ENCODE measurements around the gene PHC3. TPM values are rescaled to one million over a fixed set of nuclear protein-coding genes. Genes with fewer than 3 reads are reported as not detected.
A peak's percentile ranks its signal among the peaks of the same experiment; 100 is the strongest.

The PHC3 gene
- total RNA-seq, 1 donor from 2014 or later, result 105 TPM

- no peak overlapping the region for H3K4me3 Mint-ChIP-seq
- intact Hi-C loops (cut with micrococcal nuclease), result no loop called here
- CTCF ChIA-PET, result no interaction called here
Observed at GRCh38 chr3:170151536-170151935, 30.0 kb downstream of the PHC3 start.

GRCh38 chr3:170149016-170149415, 32.5 kb downstream of the PHC3 start:
- H3K4me1 Mint-ChIP-seq, result peaks cover 48% of the 10 kb centered on the region
- TF ChIP-seq CTCF (IDR thresholded peaks at IDR 0.05), result no peak
- ATAC-seq (ENCODE audit: low read depth), result no peak

More at GRCh38 chr3:170151536-170151935, 30.0 kb downstream of the PHC3 start:
- peak overlapping the region; percentile 65 for H3K27ac Mint-ChIP-seq
- POLR2A ChIA-PET, result interaction anchor here (1.0 to 1.2 kb wide), 3 partner anchors 10 to 387 kb away, joined by 3 to 4 read pairs (median 3); partner anchors contain the start of gene TERC
- no peaks in the 10 kb centered on the region for H3K9me3 Mint-ChIP-seq
- H3K4me1 Mint-ChIP-seq, result peaks cover 57% of the 10 kb centered on the region
- TF ChIP-seq CTCF (IDR thresholded peaks at IDR 0.05), result no peak
- ATAC-seq (ENCODE audit: low read depth) (no peak), DNase-seq (no peak)
- no peaks in the 10 kb centered on the region for H3K27me3 Mint-ChIP-seq
- H3K36me3 Mint-ChIP-seq (ENCODE audit: low read depth), result peaks cover 50% of the 10 kb centered on the region

GRCh38 chr3:170145278-170145677, 36.3 kb downstream of the PHC3 start:
- ChIA-PET POLR2A (interaction anchor here (0.5 to 1.5 kb wide), 4 partner anchors 9 to 337 kb away, joined by 3 to 6 read pairs (median 4); partner anchors contain the start of gene PHC3), CTCF (interaction anchor here (0.8 kb wide), 1 partner anchor 9 kb away, joined by 3 read pairs; no protein-coding TSS in a partner anchor)
- Mint-ChIP-seq H3K4me3 (no peak overlapping the region), H3K27me3 (no peaks in the 10 kb centered on the region), H3K9me3 (no peaks in the 10 kb centered on the region), H3K4me1 (peaks cover 26% of the 10 kb centered on the region), H3K36me3 (ENCODE audit: low read depth) (peaks cover 60% of the 10 kb centered on the region), H3K27ac (no peak overlapping the region)
- intact Hi-C loops (cut with micrococcal nuclease), result loop anchor here (2.0 kb wide), 1 partner anchor 16 kb away; no protein-coding TSS in a partner anchor
- no peak for TF ChIP-seq CTCF (IDR thresholded peaks at IDR 0.05)
- no peak for ATAC-seq (ENCODE audit: low read depth)
- DNase-seq, result no peak

More at GRCh38 chr3:170149016-170149415, 32.5 kb downstream of the PHC3 start:
- Mint-ChIP-seq H3K9me3 (no peaks in the 10 kb centered on the region), H3K4me3 (no peak overlapping the region), H3K27me3 (no peaks in the 10 kb centered on the region), H3K36me3 (ENCODE audit: low read depth) (peaks cover 57% of the 10 kb centered on the region), H3K27ac (peak overlapping the region; percentile 31)
- ChIA-PET CTCF (no interaction called here), POLR2A (no interaction called here)
- intact Hi-C loops (cut with micrococcal nuclease), result no loop called here
- DNase-seq, result no peak

GRCh38 chr3:170144437-170144843, 37.1 kb downstream of the PHC3 start:
- ATAC-seq (ENCODE audit: low read depth) (peak; percentile 90), DNase-seq (no peak)
- no peak for TF ChIP-seq CTCF (IDR thresholded peaks at IDR 0.05)
- Mint-ChIP-seq H3K9me3 (no peaks in the 10 kb centered on the region), H3K27ac (peak overlapping the region; percentile 12), H3K4me1 (peaks cover 22% of the 10 kb centered on the region), H3K27me3 (no peaks in the 10 kb centered on the region), H3K4me3 (no peak overlapping the region), H3K36me3 (ENCODE audit: low read depth) (peaks cover 56% of the 10 kb centered on the region)
- ChIA-PET POLR2A (interaction anchor here (1.0 kb wide), 1 partner anchor 16 kb away, joined by 3 read pairs; no protein-coding TSS in a partner anchor), CTCF (no interaction called here)
- intact Hi-C loops (cut with micrococcal nuclease), result loop anchor here (1.0 to 5.0 kb wide), 4 partner anchors 10 to 78 kb away; partner anchors contain the start of gene PRKCI

- no peak overlapping the region for H3K27ac Mint-ChIP-seq
- ATAC-seq (ENCODE audit: low read depth) (no peak), DNase-seq (no peak)
- H3K4me3 Mint-ChIP-seq, result no peak overlapping the region
- H3K9me3 Mint-ChIP-seq, result no peaks in the 10 kb centered on the region
- intact Hi-C loops (cut with micrococcal nuclease), result loop anchor here (5.0 kb wide), 2 partner anchors 35 to 80 kb away; partner anchors contain the start of gene PRKCI
- H3K4me1 Mint-ChIP-seq, result peaks cover 21% of the 10 kb centered on the region
- ChIA-PET CTCF (no interaction called here), POLR2A (interaction anchor here (1.1 kb wide), 1 partner anchor 9 kb away, joined by 4 read pairs; no protein-coding TSS in a partner anchor)
- H3K36me3 Mint-ChIP-seq (ENCODE audit: low read depth), result peaks cover 55% of the 10 kb centered on the region
- TF ChIP-seq CTCF (IDR thresholded peaks at IDR 0.05), result no peak
- H3K27me3 Mint-ChIP-seq, result no peaks in the 10 kb centered on the region
Observed at GRCh38 chr3:170142373-170142772, 39.2 kb downstream of the PHC3 start.

Data from activated B cell treated with CpG ODN at 0.5 μM for 24 hours (primary cell).